Neutrophil (primary cell): Measurements from ENCODE around the gene CHAD.

Experiments used
- H3K27ac ChIP-seq: fragments of 200-600 bp; sonication (generic); 2 replicates; pipeline ENCODE4 v1.5.1; 2016; ENCODE audit warnings: mild to moderate bottlenecking, moderate library complexity
- H3K27me3 ChIP-seq: fragments of 200-600 bp; sonication (generic); 2 replicates; pipeline ENCODE4 v1.6.0; 2016; ENCODE audit warnings: mild to moderate bottlenecking
- H3K36me3 ChIP-seq: fragments of 200-600 bp; sonication (generic); 2 replicates; pipeline ENCODE4 v1.5.1; 2017
- H3K4me1 ChIP-seq, 2 experiments: fragments of 200-600 bp in 1 of 2; sonication (generic) in 1 of 2; 1 replicate in 1 of 2; 2 replicates in 1 of 2; pipeline versions ENCODE4 v1.5.1 to v1.6.1; 2013 to 2016; ENCODE audit warnings: low read depth in 1 of 2, low read length in 1 of 2, mild to moderate bottlenecking in 1 of 2, moderate library complexity in 1 of 2; ENCODE audit not compliant: control insufficient read depth in 1 of 2, insufficient read depth in 1 of 2
- H3K4me3 ChIP-seq, 2 experiments: fragments of 200-600 bp in 1 of 2; sonication (generic) in 1 of 2; 1 replicate in 1 of 2; 2 replicates in 1 of 2; pipeline ENCODE4 v1.5.1; 2013 to 2016; ENCODE audit warnings: low read depth in 1 of 2, low read length in 1 of 2, mild to moderate bottlenecking in 1 of 2, moderate library complexity in 1 of 2
- H3K9me3 ChIP-seq: fragments of 200-600 bp; sonication (generic); 2 replicates; pipeline ENCODE4 v1.5.1; 2016
- CTCF ChIP-seq: fragments of 200-600 bp; sonication (generic); IDR thresholded peaks from 2 replicates; pipeline ENCODE4 v1.5.1; 2016; ENCODE audit warnings: antibody characterized with exemption

The CHAD gene

GRCh38 chr17:50470426-50470825 lies 1.7 kb upstream of the CHAD start:
- H3K27ac ChIP-seq = no peak overlapping the region
- no peak for TF ChIP-seq CTCF
- peaks cover 81% of the 10 kb centered on the region for H3K27me3 ChIP-seq
- no peaks in the 10 kb centered on the region for H3K9me3 ChIP-seq
- no peaks in the 10 kb centered on the region for H3K36me3 ChIP-seq
- H3K4me3 ChIP-seq = no peak overlapping the region
- H3K4me1 ChIP-seq = peaks cover 0 to 4% of the 10 kb centered on the region in 2 experiments

GRCh38 chr17:50469671-50470305 lies 1.1 kb upstream of the CHAD start:
- no peak overlapping the region for H3K27ac ChIP-seq
- H3K4me1 ChIP-seq = peaks cover 0 to 4% of the 10 kb centered on the region in 2 experiments
- no peaks in the 10 kb centered on the region for H3K9me3 ChIP-seq
- no peaks in the 10 kb centered on the region for H3K36me3 ChIP-seq
- no peak overlapping the region for H3K4me3 ChIP-seq
- peaks cover 75% of the 10 kb centered on the region for H3K27me3 ChIP-seq
- no peak for TF ChIP-seq CTCF

DNA sequence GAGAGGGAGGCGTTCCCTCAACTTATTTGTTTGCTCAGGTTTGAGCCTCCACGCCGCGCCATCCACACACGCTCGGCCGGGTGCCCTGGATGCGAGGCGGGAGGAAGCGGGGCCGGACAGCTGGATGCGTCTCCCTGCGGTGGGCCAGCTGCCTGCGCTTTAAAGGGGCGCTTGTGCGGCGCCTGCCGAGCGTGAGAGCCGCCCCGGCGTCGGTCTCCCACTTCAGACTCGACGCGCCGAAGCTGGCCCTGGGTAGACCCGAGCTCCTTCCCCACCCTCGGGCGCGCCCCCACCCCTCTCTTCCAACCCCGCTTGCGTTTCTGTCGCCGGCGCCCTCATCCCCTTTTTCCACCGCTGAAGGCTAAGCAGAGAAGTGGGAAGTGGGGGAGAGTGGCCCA lies 527 bp upstream of the CHAD start:
- Histone ChIP-seq H3K36me3 (no peaks in the 10 kb centered on the region), H3K27ac (no peak overlapping the region), H3K9me3 (no peaks in the 10 kb centered on the region), H3K4me1 (peaks cover 0 to 4% of the 10 kb centered on the region in 2 experiments), H3K4me3 (no peak overlapping the region), H3K27me3 (peaks cover 71% of the 10 kb centered on the region)
- no peak for TF ChIP-seq CTCF

DNA sequence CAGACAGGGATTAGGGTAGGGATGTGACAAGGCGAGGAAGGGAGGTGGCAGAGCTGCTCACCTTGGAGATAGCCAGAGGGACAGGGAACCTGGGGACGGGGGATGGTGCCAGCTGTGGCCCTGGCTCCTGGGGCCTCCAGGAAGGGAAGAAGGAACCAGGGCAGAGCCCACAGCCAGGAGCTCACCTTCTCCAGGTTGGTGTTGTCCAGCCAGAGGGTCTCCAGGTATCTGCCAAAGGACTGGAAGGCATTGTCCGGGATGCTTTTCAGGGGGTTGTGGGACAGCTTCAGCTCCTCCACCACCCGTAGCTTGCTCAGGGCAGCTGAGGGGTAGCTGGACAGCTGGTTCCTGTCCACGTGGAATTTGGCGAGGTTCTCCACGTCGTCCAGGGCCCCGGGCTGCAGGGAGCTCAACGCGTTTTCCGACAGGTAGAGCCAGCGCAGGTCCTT lies 801 bp downstream of the CHAD start:
- Histone ChIP-seq H3K36me3 (no peaks in the 10 kb centered on the region), H3K4me1 (peaks cover 0 to 4% of the 10 kb centered on the region in 2 experiments), H3K27ac (no peak overlapping the region), H3K9me3 (no peaks in the 10 kb centered on the region), H3K27me3 (peaks cover 66% of the 10 kb centered on the region), H3K4me3 (no peak overlapping the region)
- no peak for TF ChIP-seq CTCF

DNA sequence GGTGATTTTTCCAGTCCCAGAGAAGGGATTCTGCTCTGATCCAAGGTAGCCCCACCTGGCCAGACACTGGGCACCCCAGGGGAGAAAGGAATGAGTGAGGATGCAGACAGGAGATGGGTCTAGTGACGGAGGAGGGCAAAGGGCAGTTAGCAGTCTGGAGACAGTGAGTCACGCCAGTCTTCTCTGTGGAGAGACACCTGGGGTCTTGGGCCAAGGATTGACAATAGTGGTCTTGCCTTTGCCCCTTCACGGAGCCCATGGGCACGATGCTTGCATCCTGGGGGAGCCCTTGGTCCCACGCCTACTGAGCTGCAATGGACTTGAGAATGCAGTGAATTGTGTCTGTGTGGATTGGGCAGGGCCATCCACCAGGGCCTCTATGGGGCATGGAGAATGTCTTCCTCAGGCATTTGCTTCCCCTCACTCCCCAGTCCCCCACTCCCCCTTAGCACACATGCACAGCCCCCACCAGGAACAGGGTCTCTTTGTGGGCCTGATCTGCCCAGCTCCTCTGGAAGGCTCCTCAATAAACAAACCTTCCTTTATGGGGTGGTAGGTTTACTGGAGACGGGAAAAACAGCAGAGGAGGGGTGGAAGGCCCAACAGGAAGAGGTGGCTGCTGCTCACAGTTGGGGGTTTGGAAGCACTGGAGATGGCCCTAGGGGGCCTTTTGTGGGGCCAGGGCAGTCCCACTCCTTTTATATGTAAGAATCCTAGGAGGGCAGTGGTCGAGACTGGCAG lies 1.4 kb downstream of the CHAD start:
- Histone ChIP-seq H3K4me3 (no peak overlapping the region), H3K4me1 (peaks cover 0 to 4% of the 10 kb centered on the region in 2 experiments), H3K36me3 (no peaks in the 10 kb centered on the region), H3K9me3 (no peaks in the 10 kb centered on the region), H3K27me3 (peaks cover 61% of the 10 kb centered on the region), H3K27ac (no peak overlapping the region)
- TF ChIP-seq CTCF = no peak
